GM19438 (cell line): ENCODE results near the gene ST6GALNAC6.

Experiments used
- ATAC-seq: cut with Tn5 transposase; IDR thresholded peaks from one replicate; pipeline ENCODE4 v1.9.1; 2021; ENCODE audit warnings: low read depth; ENCODE audit not compliant: unreplicated experiment

ST6GALNAC6 gene

GRCh38 chr9:127918183-127919107 lies 19.0 kb upstream of the ST6GALNAC6 start:
- ATAC-seq, result no peak

- ATAC-seq, result no peak
Observed at GRCh38 chr9:127917603-127918002, 18.2 kb upstream of the ST6GALNAC6 start.

- peak; percentile 57 for ATAC-seq
Observed at GRCh38 chr9:127916720-127917581, 17.5 kb upstream of the ST6GALNAC6 start, which contains the start of gene ST6GALNAC4. Gene ST6GALNAC4 (minus strand): TSS chr9:127917041. CDS start chr9:127916419, 622 bp downstream.

- no peak for ATAC-seq
Observed at GRCh38 chr9:127915801-127916719, 16.7 kb upstream of the ST6GALNAC6 start.

GRCh38 chr9:127915325-127915752 lies 15.9 kb upstream of the ST6GALNAC6 start:
- ATAC-seq, result no peak

- ATAC-seq, result no peak
Observed at GRCh38 chr9:127913682-127914081, 14.3 kb upstream of the ST6GALNAC6 start.

- no peak for ATAC-seq
Observed at GRCh38 chr9:127912882-127913281, 13.5 kb upstream of the ST6GALNAC6 start.

GRCh38 chr9:127912296-127912695 lies 12.9 kb upstream of the ST6GALNAC6 start:
- ATAC-seq, result no peak

- no peak for ATAC-seq
Observed at GRCh38 chr9:127910613-127911205, 11.3 kb upstream of the ST6GALNAC6 start.

- no peak for ATAC-seq
Observed at GRCh38 chr9:127909839-127910273, 10.5 kb upstream of the ST6GALNAC6 start.

GRCh38 chr9:127908660-127908926 lies 9.2 kb upstream of the ST6GALNAC6 start:
- no peak for ATAC-seq

GRCh38 chr9:127907867-127908659 lies 8.7 kb upstream of the ST6GALNAC6 start:
- ATAC-seq, result no peak

- no peak for ATAC-seq
Observed at GRCh38 chr9:127905788-127906191, 6.4 kb upstream of the ST6GALNAC6 start.

- no peak for ATAC-seq
Observed at GRCh38 chr9:127905004-127905728, 5.8 kb upstream of the ST6GALNAC6 start.

- no peak for ATAC-seq
Observed at GRCh38 chr9:127904561-127905003, 5.2 kb upstream of the ST6GALNAC6 start.

GRCh38 chr9:127903557-127904475 lies 4.4 kb upstream of the ST6GALNAC6 start:
- no peak for ATAC-seq

GRCh38 chr9:127898433-127899127 lies 823 bp downstream of the ST6GALNAC6 start:
- ATAC-seq, result peak; percentile 5
